MCF 10A (cell line): ENCODE data around the gene IRF6. TPM values are rescaled to one million over a fixed set of nuclear protein-coding genes. Genes with fewer than 3 reads are reported as not detected.

Experiments used
- BruUV-seq: library from RNA; stranded (reverse); fragments of 400-500 nt; replicated peaks from 2 replicates; lab custom pipeline; 2021; lab: Mats Ljungman, UMichigan
- CTCF ChIA-PET: fragments of 300-600 bp; sonication (Branson Sonifier 250); formaldehyde crosslinking; extraction: SDS; loops from one replicate; lab custom pipeline; 2021; ENCODE audit warnings: antibody characterized with exemption, inconsistent platforms; lab: Yijun Ruan, JAX
- POLR2A ChIA-PET: fragments of 300-600, 350-650 bp; sonication (Branson Sonifier 250); formaldehyde crosslinking; extraction: SDS; loops from one replicate; lab custom pipeline; 2020; ENCODE audit warnings: antibody characterized with exemption, inconsistent platforms; lab: Yijun Ruan, JAX
- DNase-seq: peaks from one replicate; pipeline ENCODE4 v3.0.0-alpha.2; 2018; ENCODE audit not compliant: unreplicated experiment
- H3K27ac Mint-ChIP-seq: one replicate; pipeline ENCODE4 v1.8.0; 2022; ENCODE audit warnings: mild to moderate bottlenecking, low read depth, mixed read lengths; ENCODE audit not compliant: unreplicated experiment
- H3K27me3 Mint-ChIP-seq: one replicate; pipeline ENCODE4 v1.8.0; 2022; ENCODE audit warnings: mixed read lengths; ENCODE audit not compliant: insufficient read depth, unreplicated experiment
- H3K36me3 Mint-ChIP-seq: one replicate; pipeline ENCODE4 v1.8.0; 2022; ENCODE audit warnings: mild to moderate bottlenecking, moderate library complexity, mixed read lengths; ENCODE audit not compliant: insufficient read depth, unreplicated experiment
- H3K4me1 Mint-ChIP-seq: one replicate; pipeline ENCODE4 v1.8.0; 2022; ENCODE audit warnings: mixed read lengths; ENCODE audit not compliant: insufficient read depth, unreplicated experiment
- H3K4me3 Mint-ChIP-seq: one replicate; pipeline ENCODE4 v1.8.0; 2022; ENCODE audit warnings: mild to moderate bottlenecking, moderate library complexity, mixed read lengths; ENCODE audit not compliant: unreplicated experiment
- H3K9me3 Mint-ChIP-seq: one replicate; pipeline ENCODE4 v1.8.0; 2022; ENCODE audit warnings: mixed read lengths; ENCODE audit not compliant: unreplicated experiment
- CTCF ChIP-seq: fragments of 200-600 bp; IDR thresholded peaks from one replicate; pipeline ENCODE4 v1.8.0; 2022; ENCODE audit warnings: antibody characterized with exemption, mild to moderate bottlenecking; ENCODE audit not compliant: unreplicated experiment
- intact Hi-C: fragments of 100-400 bp; cut with micrococcal nuclease; formaldehyde crosslinking; loops from 2 replicates; pipeline ENCODE4 v1.14.1; 2022
- total RNA-seq: library from RNA; stranded (reverse); gene quantifications from 2 replicates; pipeline ENCODE4 v1.2.3, GENCODE V29; 2022

Gene IRF6
- total RNA-seq, 1 experiment from 2014 or later = 106 TPM

GRCh38 chr1:209820986-209821385 is 15.0 kb upstream of the IRF6 start:
- DNase-seq = no peak
- intact Hi-C loops = no loop called here
- no peak for TF ChIP-seq CTCF
- ChIA-PET CTCF (interaction anchor here (0.6 to 30.3 kb wide), 16 partner anchors 3 to 499 kb away, joined by 3 to 1144 read pairs (median 5); partner anchors contain the start of genes IRF6, LAMB3 and UTP25), POLR2A (interaction anchor here (1.3 to 21.0 kb wide), 4 partner anchors 9 to 36 kb away, joined by 4 to 1382 read pairs (median 75); partner anchors contain the start of genes C1orf74 and IRF6)
- Mint-ChIP-seq H3K9me3 (no peaks in the 10 kb centered on the region), H3K27me3 (no peaks in the 10 kb centered on the region), H3K36me3 (peaks cover 8% of the 10 kb centered on the region), H3K27ac (no peak overlapping the region), H3K4me3 (no peak overlapping the region), H3K4me1 (peaks cover 30% of the 10 kb centered on the region)
- BruUV-seq = no TSS peak

- ChIA-PET POLR2A (interaction anchor here (0.8 to 21.0 kb wide), 6 partner anchors 4 to 33 kb away, joined by 3 to 1382 read pairs (median 36); partner anchors contain the start of genes C1orf74, IRF6 and UTP25), CTCF (interaction anchor here (0.6 to 30.3 kb wide), 9 partner anchors 1 to 250 kb away, joined by 3 to 1144 read pairs (median 12); partner anchors contain the start of genes IRF6 and UTP25)
- no peaks in the 10 kb centered on the region for H3K9me3 Mint-ChIP-seq
- intact Hi-C loops = no loop called here
- no TSS peak for BruUV-seq
- H3K36me3 Mint-ChIP-seq = peaks cover 10% of the 10 kb centered on the region
- no peak overlapping the region for H3K27ac Mint-ChIP-seq
- peaks cover 38% of the 10 kb centered on the region for H3K4me1 Mint-ChIP-seq
- no peak for TF ChIP-seq CTCF
- H3K4me3 Mint-ChIP-seq = no peak overlapping the region
- peak; percentile 13 for DNase-seq
- H3K27me3 Mint-ChIP-seq = no peaks in the 10 kb centered on the region
These were observed 13.1 kb upstream of the IRF6 start for GRCh38 chr1:209819058-209819457.

GRCh38 chr1:209817691-209818090 is 11.7 kb upstream of the IRF6 start:
- H3K36me3 Mint-ChIP-seq = peaks cover 10% of the 10 kb centered on the region

More at GRCh38 chr1:209817691-209818090, 11.7 kb upstream of the IRF6 start:
- TF ChIP-seq CTCF = no peak
- no peak for DNase-seq
- Mint-ChIP-seq H3K9me3 (no peaks in the 10 kb centered on the region), H3K4me3 (no peak overlapping the region), H3K27me3 (no peaks in the 10 kb centered on the region), H3K4me1 (peaks cover 27% of the 10 kb centered on the region), H3K27ac (peak overlapping the region; percentile 91)
- POLR2A ChIA-PET = interaction anchor here (1.0 to 21.0 kb wide), 15 partner anchors 5 to 406 kb away, joined by 3 to 1382 read pairs (median 9); partner anchors contain the start of genes C1orf74, IRF6, LAMB3 and UTP25
- CTCF ChIA-PET = interaction anchor here (0.6 to 30.3 kb wide), 11 partner anchors 0 to 1729 kb away, joined by 3 to 1144 read pairs (median 4); partner anchors contain the start of genes IRF6 and UTP25
- intact Hi-C loops = no loop called here
- BruUV-seq = no TSS peak
